Gastrocnemius medialis (tissue), 4 donors: ENCODE data around the gene RBM28.

Experiments used
- POLR2A ChIP-seq, 2 donors: fragments of 450-650 bp; IDR thresholded peaks; one replicate each; pipeline ENCODE4 v1.6.1; 2017; ENCODE audit warnings: antibody characterized with exemption in 2 of 2, mild to moderate bottlenecking in 2 of 2, moderate library complexity in 2 of 2
- TF ChIP-seq, protein P1 (sequence below), 5 experiments: fragments of 450-650 bp in 3 of 5; fragments of 200-600 bp in 2 of 5; sonication (generic) in 2 of 5; IDR thresholded peaks in 4 of 5; conservative IDR thresholded peaks in 1 of 5; 1 replicate in 4 of 5; 2 replicates in 1 of 5; pipeline ENCODE4 v1.5.1; 2016 to 2019; ENCODE audit warnings: antibody characterized with exemption in 5 of 5, mild to moderate bottlenecking in 3 of 5, moderate library complexity in 3 of 5

GRCh38 chr7:128387216-128388144 lies 43.8 kb upstream of the RBM28 start:
- no peak for TF ChIP-seq POLR2A (IDR thresholded peaks at IDR 0.05)
- TF ChIP-seq, protein P1, sequence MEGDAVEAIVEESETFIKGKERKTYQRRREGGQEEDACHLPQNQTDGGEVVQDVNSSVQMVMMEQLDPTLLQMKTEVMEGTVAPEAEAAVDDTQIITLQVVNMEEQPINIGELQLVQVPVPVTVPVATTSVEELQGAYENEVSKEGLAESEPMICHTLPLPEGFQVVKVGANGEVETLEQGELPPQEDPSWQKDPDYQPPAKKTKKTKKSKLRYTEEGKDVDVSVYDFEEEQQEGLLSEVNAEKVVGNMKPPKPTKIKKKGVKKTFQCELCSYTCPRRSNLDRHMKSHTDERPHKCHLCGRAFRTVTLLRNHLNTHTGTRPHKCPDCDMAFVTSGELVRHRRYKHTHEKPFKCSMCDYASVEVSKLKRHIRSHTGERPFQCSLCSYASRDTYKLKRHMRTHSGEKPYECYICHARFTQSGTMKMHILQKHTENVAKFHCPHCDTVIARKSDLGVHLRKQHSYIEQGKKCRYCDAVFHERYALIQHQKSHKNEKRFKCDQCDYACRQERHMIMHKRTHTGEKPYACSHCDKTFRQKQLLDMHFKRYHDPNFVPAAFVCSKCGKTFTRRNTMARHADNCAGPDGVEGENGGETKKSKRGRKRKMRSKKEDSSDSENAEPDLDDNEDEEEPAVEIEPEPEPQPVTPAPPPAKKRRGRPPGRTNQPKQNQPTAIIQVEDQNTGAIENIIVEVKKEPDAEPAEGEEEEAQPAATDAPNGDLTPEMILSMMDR (IDR thresholded peaks at IDR 0.05 in 4 of 5, conservative IDR thresholded peaks at IDR 0.05 in 1 of 5) = peak; percentile 80 to 91 (median 84)
